ENCODE measurements around the gene CLEC18B.
"Not testable (repeated sequence)": the region's sequence is repeated elsewhere in the genome, so short reads cannot be mapped to it uniquely, and the experiment has no call there.

CLEC18B gene

GRCh38 chr16:74425751-74426150 lies 4.5 kb upstream of the CLEC18B start:
- not testable (repeated sequence) for DNase-seq; H3K4me3 ChIP-seq (ENCODE audit: control insufficient read depth in 1 of 7, extremely low read depth in 1 of 7, insufficient read depth in 4 of 7, low read depth in 2 of 7, low read length in 6 of 7)

GRCh38 chr16:74423721-74424120 lies 2.4 kb upstream of the CLEC18B start:
- DNase-seq; CTCF ChIA-PET; H3K4me1 ChIP-seq (ENCODE audit: control extremely low read depth in 1 of 4, control insufficient read depth in 4 of 4, insufficient read depth in 4 of 4, low read length in 3 of 4); POLR2A ChIA-PET; H3K27ac ChIP-seq (ENCODE audit: insufficient read depth in 1 of 2, low read depth in 1 of 2, low read length in 2 of 2, poor library complexity in 1 of 2, severe bottlenecking in 2 of 2); H3K27me3 ChIP-seq (replicated peaks in 2 of 5; ENCODE audit: control insufficient read depth in 4 of 5, insufficient read depth in 5 of 5, low read length in 4 of 5); H3K9me3 ChIP-seq (ENCODE audit: control extremely low read depth in 1 of 5, control insufficient read depth in 4 of 5, insufficient read depth in 2 of 5, low read depth in 1 of 5, low read length in 4 of 5); H3K36me3 ChIP-seq (ENCODE audit: control insufficient read depth in 4 of 4, insufficient read depth in 4 of 4, low read length in 3 of 4); H3K4me3 ChIP-seq (ENCODE audit: control insufficient read depth in 1 of 7, extremely low read depth in 1 of 7, insufficient read depth in 4 of 7, low read depth in 2 of 7, low read length in 6 of 7): not testable (repeated sequence)
- WGBS (ENCODE audit: insufficient coverage) = 91% methylated on average over 4 of the region's 4 CpGs

More at GRCh38 chr16:74425751-74426150, 4.5 kb upstream of the CLEC18B start:
- H3K27me3 ChIP-seq (replicated peaks in 2 of 5; ENCODE audit: control insufficient read depth in 4 of 5, insufficient read depth in 5 of 5, low read length in 4 of 5); H3K27ac ChIP-seq (ENCODE audit: insufficient read depth in 1 of 2, low read depth in 1 of 2, low read length in 2 of 2, poor library complexity in 1 of 2, severe bottlenecking in 2 of 2); H3K4me1 ChIP-seq (ENCODE audit: control extremely low read depth in 1 of 4, control insufficient read depth in 4 of 4, insufficient read depth in 4 of 4, low read length in 3 of 4); H3K9me3 ChIP-seq (ENCODE audit: control extremely low read depth in 1 of 5, control insufficient read depth in 4 of 5, insufficient read depth in 2 of 5, low read depth in 1 of 5, low read length in 4 of 5); H3K36me3 ChIP-seq (ENCODE audit: control insufficient read depth in 4 of 4, insufficient read depth in 4 of 4, low read length in 3 of 4); POLR2A ChIA-PET; CTCF ChIA-PET: not testable (repeated sequence)
- WGBS (ENCODE audit: insufficient coverage) = 100% methylated on average over 1 of the region's 6 CpGs

- 100% methylated on average over 1 of the region's 17 CpGs for WGBS (ENCODE audit: insufficient coverage)
- POLR2A ChIA-PET; H3K27me3 ChIP-seq (replicated peaks in 2 of 5; ENCODE audit: control insufficient read depth in 4 of 5, insufficient read depth in 5 of 5, low read length in 4 of 5); DNase-seq; H3K4me3 ChIP-seq (ENCODE audit: control insufficient read depth in 1 of 7, extremely low read depth in 1 of 7, insufficient read depth in 4 of 7, low read depth in 2 of 7, low read length in 6 of 7); H3K9me3 ChIP-seq (ENCODE audit: control extremely low read depth in 1 of 5, control insufficient read depth in 4 of 5, insufficient read depth in 2 of 5, low read depth in 1 of 5, low read length in 4 of 5); H3K36me3 ChIP-seq (ENCODE audit: control insufficient read depth in 4 of 4, insufficient read depth in 4 of 4, low read length in 3 of 4); H3K4me1 ChIP-seq (ENCODE audit: control extremely low read depth in 1 of 4, control insufficient read depth in 4 of 4, insufficient read depth in 4 of 4, low read length in 3 of 4); CTCF ChIA-PET; H3K27ac ChIP-seq (ENCODE audit: insufficient read depth in 1 of 2, low read depth in 1 of 2, low read length in 2 of 2, poor library complexity in 1 of 2, severe bottlenecking in 2 of 2): not testable (repeated sequence)
Observed at GRCh38 chr16:74422086-74422485, 808 bp upstream of the CLEC18B start.

- H3K36me3 ChIP-seq (ENCODE audit: control insufficient read depth in 4 of 4, insufficient read depth in 4 of 4, low read length in 3 of 4); POLR2A ChIA-PET; H3K9me3 ChIP-seq (ENCODE audit: control extremely low read depth in 1 of 5, control insufficient read depth in 4 of 5, insufficient read depth in 2 of 5, low read depth in 1 of 5, low read length in 4 of 5); H3K27me3 ChIP-seq (replicated peaks in 2 of 5; ENCODE audit: control insufficient read depth in 4 of 5, insufficient read depth in 5 of 5, low read length in 4 of 5); H3K27ac ChIP-seq (ENCODE audit: insufficient read depth in 1 of 2, low read depth in 1 of 2, low read length in 2 of 2, poor library complexity in 1 of 2, severe bottlenecking in 2 of 2); H3K4me1 ChIP-seq (ENCODE audit: control extremely low read depth in 1 of 4, control insufficient read depth in 4 of 4, insufficient read depth in 4 of 4, low read length in 3 of 4); DNase-seq; CTCF ChIA-PET; H3K4me3 ChIP-seq (ENCODE audit: control insufficient read depth in 1 of 7, extremely low read depth in 1 of 7, insufficient read depth in 4 of 7, low read depth in 2 of 7, low read length in 6 of 7): not testable (repeated sequence)
- WGBS (ENCODE audit: insufficient coverage) = 92% methylated on average over 5 of the region's 16 CpGs
Observed at GRCh38 chr16:74421482-74421785, 156 bp upstream of the CLEC18B start.

GRCh38 chr16:74419811-74420210 lies 1.5 kb downstream of the CLEC18B start:
- POLR2A ChIA-PET; H3K36me3 ChIP-seq (ENCODE audit: control insufficient read depth in 4 of 4, insufficient read depth in 4 of 4, low read length in 3 of 4); H3K4me1 ChIP-seq (ENCODE audit: control extremely low read depth in 1 of 4, control insufficient read depth in 4 of 4, insufficient read depth in 4 of 4, low read length in 3 of 4); H3K27me3 ChIP-seq (replicated peaks in 2 of 5; ENCODE audit: control insufficient read depth in 4 of 5, insufficient read depth in 5 of 5, low read length in 4 of 5); DNase-seq; CTCF ChIA-PET; H3K27ac ChIP-seq (ENCODE audit: insufficient read depth in 1 of 2, low read depth in 1 of 2, low read length in 2 of 2, poor library complexity in 1 of 2, severe bottlenecking in 2 of 2); H3K4me3 ChIP-seq (ENCODE audit: control insufficient read depth in 1 of 7, extremely low read depth in 1 of 7, insufficient read depth in 4 of 7, low read depth in 2 of 7, low read length in 6 of 7); H3K9me3 ChIP-seq (ENCODE audit: control extremely low read depth in 1 of 5, control insufficient read depth in 4 of 5, insufficient read depth in 2 of 5, low read depth in 1 of 5, low read length in 4 of 5): not testable (repeated sequence)
- no CpG with 5 or more reads among the region's 14 CpGs for WGBS (ENCODE audit: insufficient coverage)

GRCh38 chr16:74417897-74418296 lies 3.4 kb downstream of the CLEC18B start:
- H3K27ac ChIP-seq (ENCODE audit: insufficient read depth in 1 of 2, low read depth in 1 of 2, low read length in 2 of 2, poor library complexity in 1 of 2, severe bottlenecking in 2 of 2); POLR2A ChIA-PET; CTCF ChIA-PET; H3K27me3 ChIP-seq (replicated peaks in 2 of 5; ENCODE audit: control insufficient read depth in 4 of 5, insufficient read depth in 5 of 5, low read length in 4 of 5); H3K4me1 ChIP-seq (ENCODE audit: control extremely low read depth in 1 of 4, control insufficient read depth in 4 of 4, insufficient read depth in 4 of 4, low read length in 3 of 4); H3K9me3 ChIP-seq (ENCODE audit: control extremely low read depth in 1 of 5, control insufficient read depth in 4 of 5, insufficient read depth in 2 of 5, low read depth in 1 of 5, low read length in 4 of 5); DNase-seq; H3K36me3 ChIP-seq (ENCODE audit: control insufficient read depth in 4 of 4, insufficient read depth in 4 of 4, low read length in 3 of 4); H3K4me3 ChIP-seq (ENCODE audit: control insufficient read depth in 1 of 7, extremely low read depth in 1 of 7, insufficient read depth in 4 of 7, low read depth in 2 of 7, low read length in 6 of 7): not testable (repeated sequence)
- WGBS (ENCODE audit: insufficient coverage) = 92% methylated on average over 5 of the region's 15 CpGs

GRCh38 chr16:74413920-74414319 lies 7.4 kb downstream of the CLEC18B start:
- POLR2A ChIA-PET; H3K4me1 ChIP-seq (ENCODE audit: control extremely low read depth in 1 of 4, control insufficient read depth in 4 of 4, insufficient read depth in 4 of 4, low read length in 3 of 4); H3K9me3 ChIP-seq (ENCODE audit: control extremely low read depth in 1 of 5, control insufficient read depth in 4 of 5, insufficient read depth in 2 of 5, low read depth in 1 of 5, low read length in 4 of 5); H3K27me3 ChIP-seq (replicated peaks in 2 of 5; ENCODE audit: control insufficient read depth in 4 of 5, insufficient read depth in 5 of 5, low read length in 4 of 5); H3K27ac ChIP-seq (ENCODE audit: insufficient read depth in 1 of 2, low read depth in 1 of 2, low read length in 2 of 2, poor library complexity in 1 of 2, severe bottlenecking in 2 of 2); CTCF ChIA-PET; H3K36me3 ChIP-seq (ENCODE audit: control insufficient read depth in 4 of 4, insufficient read depth in 4 of 4, low read length in 3 of 4); H3K4me3 ChIP-seq (ENCODE audit: control insufficient read depth in 1 of 7, extremely low read depth in 1 of 7, insufficient read depth in 4 of 7, low read depth in 2 of 7, low read length in 6 of 7); DNase-seq: not testable (repeated sequence)
- 93% methylated on average over 6 of the region's 7 CpGs for WGBS (ENCODE audit: insufficient coverage)

- POLR2A ChIA-PET; H3K27ac ChIP-seq (ENCODE audit: insufficient read depth in 1 of 2, low read depth in 1 of 2, low read length in 2 of 2, poor library complexity in 1 of 2, severe bottlenecking in 2 of 2); H3K27me3 ChIP-seq (replicated peaks in 2 of 5; ENCODE audit: control insufficient read depth in 4 of 5, insufficient read depth in 5 of 5, low read length in 4 of 5); H3K36me3 ChIP-seq (ENCODE audit: control insufficient read depth in 4 of 4, insufficient read depth in 4 of 4, low read length in 3 of 4); DNase-seq; H3K4me1 ChIP-seq (ENCODE audit: control extremely low read depth in 1 of 4, control insufficient read depth in 4 of 4, insufficient read depth in 4 of 4, low read length in 3 of 4); H3K4me3 ChIP-seq (ENCODE audit: control insufficient read depth in 1 of 7, extremely low read depth in 1 of 7, insufficient read depth in 4 of 7, low read depth in 2 of 7, low read length in 6 of 7); H3K9me3 ChIP-seq (ENCODE audit: control extremely low read depth in 1 of 5, control insufficient read depth in 4 of 5, insufficient read depth in 2 of 5, low read depth in 1 of 5, low read length in 4 of 5); CTCF ChIA-PET: not testable (repeated sequence)
- WGBS (ENCODE audit: insufficient coverage) = 100% methylated on average over 2 of the region's 9 CpGs
Observed at GRCh38 chr16:74413485-74413884, 7.8 kb downstream of the CLEC18B start.
